ENCODE results near the gene SPINT1.

DNA sequence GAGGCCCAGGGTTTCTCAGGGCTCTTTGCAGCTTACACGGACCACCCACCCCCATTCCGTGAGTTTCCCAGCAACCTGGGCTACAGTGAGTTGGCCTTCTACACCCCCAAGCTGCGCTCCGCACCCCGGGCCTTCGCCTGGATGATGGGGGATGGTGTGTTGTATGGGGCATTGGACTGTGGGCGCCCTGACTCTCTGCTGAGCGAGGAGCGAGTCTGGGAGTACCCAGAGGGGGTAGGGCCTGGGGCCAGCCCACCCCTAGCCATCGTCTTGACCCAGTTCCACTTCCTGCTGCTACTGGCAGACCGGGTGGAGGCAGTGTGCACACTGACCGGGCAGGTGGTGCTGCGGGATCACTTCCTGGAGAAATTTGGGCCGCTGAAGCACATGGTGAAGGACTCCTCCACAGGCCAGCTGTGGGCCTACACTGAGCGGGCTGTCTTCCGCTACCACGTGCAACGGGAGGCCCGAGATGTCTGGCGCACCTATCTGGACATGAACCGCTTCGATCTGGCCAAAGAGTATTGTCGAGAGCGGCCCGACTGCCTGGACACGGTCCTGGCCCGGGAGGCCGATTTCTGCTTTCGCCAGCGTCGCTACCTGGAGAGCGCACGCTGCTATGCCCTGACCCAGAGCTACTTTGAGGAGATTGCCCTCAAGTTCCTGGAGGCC, 55.8 kb downstream of the SPINT1 start:
- TF ChIP-seq POLR2A (IDR thresholded peaks at IDR 0.05): no peak
- TF ChIP-seq, protein P1, sequence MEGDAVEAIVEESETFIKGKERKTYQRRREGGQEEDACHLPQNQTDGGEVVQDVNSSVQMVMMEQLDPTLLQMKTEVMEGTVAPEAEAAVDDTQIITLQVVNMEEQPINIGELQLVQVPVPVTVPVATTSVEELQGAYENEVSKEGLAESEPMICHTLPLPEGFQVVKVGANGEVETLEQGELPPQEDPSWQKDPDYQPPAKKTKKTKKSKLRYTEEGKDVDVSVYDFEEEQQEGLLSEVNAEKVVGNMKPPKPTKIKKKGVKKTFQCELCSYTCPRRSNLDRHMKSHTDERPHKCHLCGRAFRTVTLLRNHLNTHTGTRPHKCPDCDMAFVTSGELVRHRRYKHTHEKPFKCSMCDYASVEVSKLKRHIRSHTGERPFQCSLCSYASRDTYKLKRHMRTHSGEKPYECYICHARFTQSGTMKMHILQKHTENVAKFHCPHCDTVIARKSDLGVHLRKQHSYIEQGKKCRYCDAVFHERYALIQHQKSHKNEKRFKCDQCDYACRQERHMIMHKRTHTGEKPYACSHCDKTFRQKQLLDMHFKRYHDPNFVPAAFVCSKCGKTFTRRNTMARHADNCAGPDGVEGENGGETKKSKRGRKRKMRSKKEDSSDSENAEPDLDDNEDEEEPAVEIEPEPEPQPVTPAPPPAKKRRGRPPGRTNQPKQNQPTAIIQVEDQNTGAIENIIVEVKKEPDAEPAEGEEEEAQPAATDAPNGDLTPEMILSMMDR (IDR thresholded peaks at IDR 0.05): no peak
- no peak for TF ChIP-seq POLR2AphosphoS5 (IDR thresholded peaks at IDR 0.05)
- no peak for TF ChIP-seq EP300 (IDR thresholded peaks at IDR 0.05)

Data from stomach (tissue), 4 donors.